Measurements from ENCODE around the gene NPSR1. TPM values are rescaled to one million over a fixed set of nuclear protein-coding genes. Genes with fewer than 3 reads are reported as not detected.

Gene NPSR1
- total RNA-seq, 1 experiment from 2014 or later = not detected

GRCh38 chr7:34844406-34844805 lies 186.4 kb downstream of the NPSR1 start:
- Mint-ChIP-seq H3K4me3 (ENCODE audit: unreplicated experiment) (no peak overlapping the region), H3K4me1 (ENCODE audit: insufficient read depth, unreplicated experiment) (peaks cover 9% of the 10 kb centered on the region), H3K27me3 (ENCODE audit: insufficient read depth, unreplicated experiment) (no peaks in the 10 kb centered on the region), H3K36me3 (ENCODE audit: insufficient read depth, unreplicated experiment) (no peaks in the 10 kb centered on the region), H3K27ac (ENCODE audit: low read depth, unreplicated experiment) (no peak overlapping the region), H3K9me3 (ENCODE audit: unreplicated experiment) (no peaks in the 10 kb centered on the region)
- intact Hi-C loops (cut with micrococcal nuclease) = no loop called here
- no peak for DNase-seq (ENCODE audit: unreplicated experiment)
- ChIA-PET POLR2A (no interaction called here), CTCF (interaction anchor here (0.9 kb wide), 1 partner anchor 20 kb away, joined by 3 read pairs; no protein-coding TSS in a partner anchor)
- no TSS peak for BruUV-seq (replicated peaks)
- TF ChIP-seq, protein P1, sequence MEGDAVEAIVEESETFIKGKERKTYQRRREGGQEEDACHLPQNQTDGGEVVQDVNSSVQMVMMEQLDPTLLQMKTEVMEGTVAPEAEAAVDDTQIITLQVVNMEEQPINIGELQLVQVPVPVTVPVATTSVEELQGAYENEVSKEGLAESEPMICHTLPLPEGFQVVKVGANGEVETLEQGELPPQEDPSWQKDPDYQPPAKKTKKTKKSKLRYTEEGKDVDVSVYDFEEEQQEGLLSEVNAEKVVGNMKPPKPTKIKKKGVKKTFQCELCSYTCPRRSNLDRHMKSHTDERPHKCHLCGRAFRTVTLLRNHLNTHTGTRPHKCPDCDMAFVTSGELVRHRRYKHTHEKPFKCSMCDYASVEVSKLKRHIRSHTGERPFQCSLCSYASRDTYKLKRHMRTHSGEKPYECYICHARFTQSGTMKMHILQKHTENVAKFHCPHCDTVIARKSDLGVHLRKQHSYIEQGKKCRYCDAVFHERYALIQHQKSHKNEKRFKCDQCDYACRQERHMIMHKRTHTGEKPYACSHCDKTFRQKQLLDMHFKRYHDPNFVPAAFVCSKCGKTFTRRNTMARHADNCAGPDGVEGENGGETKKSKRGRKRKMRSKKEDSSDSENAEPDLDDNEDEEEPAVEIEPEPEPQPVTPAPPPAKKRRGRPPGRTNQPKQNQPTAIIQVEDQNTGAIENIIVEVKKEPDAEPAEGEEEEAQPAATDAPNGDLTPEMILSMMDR (IDR thresholded peaks at IDR 0.05; ENCODE audit: unreplicated experiment) = no peak

DNA sequence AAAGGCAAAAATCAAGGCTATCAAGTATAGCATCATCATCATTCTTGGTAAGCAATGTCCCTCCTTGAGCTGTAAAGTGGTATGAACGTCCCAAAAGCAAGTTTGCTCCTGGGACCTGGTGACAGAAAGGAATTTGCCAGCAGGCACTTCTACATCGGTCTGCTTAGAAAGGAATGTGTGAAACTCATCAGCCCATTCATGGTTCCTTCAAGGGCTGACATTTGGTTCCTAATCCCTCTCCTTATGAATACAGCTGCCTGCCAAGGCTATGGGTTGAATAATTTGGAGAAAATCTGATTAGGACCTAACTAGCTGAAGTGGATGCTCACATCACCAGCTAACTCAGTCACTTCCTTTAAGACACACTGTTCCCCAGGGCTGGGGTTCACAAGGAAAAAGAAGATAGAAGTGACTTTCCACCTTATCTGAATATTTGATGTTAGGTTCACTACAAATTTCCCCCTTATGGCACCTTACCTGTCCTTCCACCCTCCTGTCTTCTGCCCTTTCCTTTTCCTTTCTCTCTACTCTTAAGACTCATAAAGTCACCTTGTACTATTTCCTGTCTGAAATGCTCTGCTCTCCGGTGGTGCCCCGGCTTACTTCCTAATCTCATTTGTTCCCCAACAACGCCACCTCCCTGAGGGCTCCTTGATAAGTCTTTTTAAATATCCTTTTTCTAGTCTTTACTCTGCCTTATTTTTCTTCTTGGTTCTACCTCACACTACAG lies 187.1 kb downstream of the NPSR1 start:
- peaks cover 9% of the 10 kb centered on the region for H3K4me1 Mint-ChIP-seq (ENCODE audit: insufficient read depth, unreplicated experiment)
- no peak overlapping the region for H3K27ac Mint-ChIP-seq (ENCODE audit: low read depth, unreplicated experiment)
- no peaks in the 10 kb centered on the region for H3K27me3 Mint-ChIP-seq (ENCODE audit: insufficient read depth, unreplicated experiment)

GRCh38 chr7:34845666-34846361 lies 187.8 kb downstream of the NPSR1 start:
- Mint-ChIP-seq H3K9me3 (ENCODE audit: unreplicated experiment) (no peaks in the 10 kb centered on the region), H3K4me1 (ENCODE audit: insufficient read depth, unreplicated experiment) (peaks cover 9% of the 10 kb centered on the region), H3K36me3 (ENCODE audit: insufficient read depth, unreplicated experiment) (no peaks in the 10 kb centered on the region), H3K27ac (ENCODE audit: low read depth, unreplicated experiment) (no peak overlapping the region), H3K27me3 (ENCODE audit: insufficient read depth, unreplicated experiment) (no peaks in the 10 kb centered on the region), H3K4me3 (ENCODE audit: unreplicated experiment) (no peak overlapping the region)
- intact Hi-C loops (cut with micrococcal nuclease) = loop anchor here (5.0 kb wide), 1 partner anchor 191 kb away; the partner anchor contains the start of gene DPY19L1
- ChIA-PET CTCF (interaction anchor here (0.6 to 0.9 kb wide), 2 partner anchors 22 to 83 kb away, joined by 3 to 4 read pairs; no protein-coding TSS in a partner anchor), POLR2A (interaction anchor here (0.6 kb wide), 1 partner anchor 24 kb away, joined by 3 read pairs; no protein-coding TSS in a partner anchor)
- TF ChIP-seq, protein P1 (IDR thresholded peaks at IDR 0.05; ENCODE audit: unreplicated experiment) = no peak
- BruUV-seq (replicated peaks) = no TSS peak
- DNase-seq (ENCODE audit: unreplicated experiment) = peak; percentile 61

More for the DNA sequence above, 187.1 kb downstream of the NPSR1 start:
- TF ChIP-seq, protein P1 (IDR thresholded peaks at IDR 0.05; ENCODE audit: unreplicated experiment) = no peak
- ChIA-PET POLR2A (no interaction called here), CTCF (interaction anchor here (0.9 kb wide), 1 partner anchor 21 kb away, joined by 4 read pairs; no protein-coding TSS in a partner anchor)
- no TSS peak for BruUV-seq (replicated peaks)
- intact Hi-C loops (cut with micrococcal nuclease) = loop anchor here (5.0 kb wide), 1 partner anchor 192 kb away; the partner anchor contains the start of gene DPY19L1
- DNase-seq (ENCODE audit: unreplicated experiment) = no peak
- no peaks in the 10 kb centered on the region for H3K36me3 Mint-ChIP-seq (ENCODE audit: insufficient read depth, unreplicated experiment)
- no peak overlapping the region for H3K4me3 Mint-ChIP-seq (ENCODE audit: unreplicated experiment)
- H3K9me3 Mint-ChIP-seq (ENCODE audit: unreplicated experiment) = no peaks in the 10 kb centered on the region

GRCh38 chr7:34846976-34847375 lies 189.0 kb downstream of the NPSR1 start:
- CTCF ChIA-PET = interaction anchor here (0.6 kb wide), 1 partner anchor 692 kb away, joined by 3 read pairs; no protein-coding TSS in a partner anchor
- no peaks in the 10 kb centered on the region for H3K27me3 Mint-ChIP-seq (ENCODE audit: insufficient read depth, unreplicated experiment)
- H3K36me3 Mint-ChIP-seq (ENCODE audit: insufficient read depth, unreplicated experiment) = no peaks in the 10 kb centered on the region
- H3K9me3 Mint-ChIP-seq (ENCODE audit: unreplicated experiment) = no peaks in the 10 kb centered on the region
- no peak overlapping the region for H3K4me3 Mint-ChIP-seq (ENCODE audit: unreplicated experiment)
- H3K27ac Mint-ChIP-seq (ENCODE audit: low read depth, unreplicated experiment) = no peak overlapping the region
- TF ChIP-seq, protein P1 (IDR thresholded peaks at IDR 0.05; ENCODE audit: unreplicated experiment) = no peak
- POLR2A ChIA-PET = no interaction called here
- no TSS peak for BruUV-seq (replicated peaks)
- H3K4me1 Mint-ChIP-seq (ENCODE audit: insufficient read depth, unreplicated experiment) = peaks cover 11% of the 10 kb centered on the region
- intact Hi-C loops (cut with micrococcal nuclease) = loop anchor here (5.0 kb wide), 1 partner anchor 190 kb away; the partner anchor contains the start of gene DPY19L1
- no peak for DNase-seq (ENCODE audit: unreplicated experiment)
